GM21381 (cell line): ENCODE results near the gene NUMB.
A peak's percentile ranks its signal among the peaks of the same experiment; 100 is the strongest.

Experiments
- ATAC-seq: cut with Tn5 transposase; IDR thresholded peaks from one replicate; pipeline ENCODE4 v1.9.1; 2021; ENCODE audit warnings: mild to moderate bottlenecking, moderate library complexity; ENCODE audit not compliant: unreplicated experiment

Gene NUMB

DNA sequence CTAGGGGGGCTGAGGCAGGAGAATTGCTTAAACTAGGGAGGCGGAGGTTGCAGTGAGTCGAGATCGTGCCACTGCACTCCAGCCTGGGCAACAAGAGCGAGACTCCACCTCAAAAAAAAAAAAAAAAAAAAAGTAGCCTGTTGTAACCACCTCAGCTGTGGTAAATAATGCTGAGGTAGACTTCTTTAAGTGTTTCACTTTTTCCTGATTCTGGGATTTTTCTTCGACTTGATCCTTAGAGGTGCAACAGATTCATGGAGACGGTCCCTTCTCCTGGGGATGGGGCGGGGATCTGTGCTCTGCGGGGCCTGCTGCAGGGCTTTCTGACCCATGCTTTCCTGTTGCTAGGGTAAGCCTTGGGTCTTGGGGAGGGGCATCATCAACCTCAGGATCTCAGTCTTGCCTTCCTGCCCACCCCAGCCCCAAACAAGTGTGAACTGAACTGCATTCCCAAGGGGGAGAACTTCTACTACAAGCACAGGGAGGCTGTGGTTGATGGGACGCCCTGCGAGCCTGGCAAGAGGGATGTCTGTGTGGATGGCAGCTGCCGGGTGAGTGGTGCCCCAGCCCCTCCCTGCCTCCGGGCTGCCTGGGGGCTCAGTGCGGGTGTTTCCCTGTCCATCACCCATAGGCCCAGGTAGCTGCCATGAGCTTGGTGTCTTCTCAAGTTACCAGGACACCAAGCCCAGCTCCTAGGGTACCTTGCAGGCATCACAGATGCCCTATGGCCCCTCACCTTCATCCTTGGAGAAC lies 208.6 kb downstream of the NUMB start:
- no peak for ATAC-seq

DNA sequence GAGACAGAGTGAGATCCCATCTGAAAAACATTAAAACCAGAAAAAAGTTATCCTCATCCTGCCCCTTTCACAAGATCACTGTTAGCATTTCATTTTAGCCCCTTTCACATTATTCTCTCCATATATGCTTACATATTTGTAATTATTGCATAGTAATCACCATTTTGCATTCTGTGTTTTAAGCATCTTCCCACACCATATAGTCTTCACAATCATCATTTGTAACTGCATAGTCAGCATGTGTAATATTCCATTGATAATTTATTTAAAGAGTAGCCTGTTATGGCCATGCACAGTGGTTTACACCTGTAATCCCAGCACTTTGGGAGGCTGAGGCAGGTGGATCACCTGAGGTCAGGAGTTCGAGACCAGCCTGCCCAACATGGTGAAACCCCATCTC lies 209.2 kb downstream of the NUMB start:
- ATAC-seq, result no peak

DNA sequence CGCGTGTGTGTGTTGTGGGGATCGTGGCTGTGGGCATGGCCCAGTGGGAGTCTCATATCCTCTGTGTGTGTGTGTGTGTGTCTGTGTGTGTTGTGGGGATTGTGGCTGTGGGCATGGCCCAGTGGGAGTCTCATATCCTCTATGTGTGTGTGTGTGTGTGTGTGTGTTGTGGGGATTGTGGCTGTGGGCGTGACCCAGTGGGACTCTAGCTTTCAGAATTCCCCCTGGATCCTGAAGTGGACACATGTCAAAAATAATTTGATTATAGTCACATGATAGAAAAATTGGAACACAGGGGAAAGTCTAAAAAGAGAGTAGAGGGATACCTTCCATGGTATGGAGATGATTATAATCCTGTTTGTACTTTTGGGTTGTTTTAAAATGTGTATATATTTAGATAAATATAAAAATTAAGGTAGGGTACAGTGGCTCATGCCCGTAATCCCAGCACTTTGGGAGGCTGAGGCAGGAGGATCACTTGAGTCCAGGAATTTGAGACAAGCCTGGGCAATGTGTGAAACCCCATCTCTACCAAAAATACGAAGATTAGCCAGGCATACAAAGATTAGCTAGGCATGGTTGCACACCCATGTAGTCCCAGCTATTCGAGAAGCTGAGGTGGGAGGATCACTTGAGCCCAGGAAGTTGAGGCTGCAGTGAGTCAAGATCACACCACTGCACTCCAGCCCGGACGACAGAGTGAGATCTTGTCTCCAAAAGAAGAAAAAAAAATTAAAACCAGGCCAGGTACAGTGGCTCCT lies 210.1 kb downstream of the NUMB start:
- ATAC-seq, result peak; percentile 48

DNA sequence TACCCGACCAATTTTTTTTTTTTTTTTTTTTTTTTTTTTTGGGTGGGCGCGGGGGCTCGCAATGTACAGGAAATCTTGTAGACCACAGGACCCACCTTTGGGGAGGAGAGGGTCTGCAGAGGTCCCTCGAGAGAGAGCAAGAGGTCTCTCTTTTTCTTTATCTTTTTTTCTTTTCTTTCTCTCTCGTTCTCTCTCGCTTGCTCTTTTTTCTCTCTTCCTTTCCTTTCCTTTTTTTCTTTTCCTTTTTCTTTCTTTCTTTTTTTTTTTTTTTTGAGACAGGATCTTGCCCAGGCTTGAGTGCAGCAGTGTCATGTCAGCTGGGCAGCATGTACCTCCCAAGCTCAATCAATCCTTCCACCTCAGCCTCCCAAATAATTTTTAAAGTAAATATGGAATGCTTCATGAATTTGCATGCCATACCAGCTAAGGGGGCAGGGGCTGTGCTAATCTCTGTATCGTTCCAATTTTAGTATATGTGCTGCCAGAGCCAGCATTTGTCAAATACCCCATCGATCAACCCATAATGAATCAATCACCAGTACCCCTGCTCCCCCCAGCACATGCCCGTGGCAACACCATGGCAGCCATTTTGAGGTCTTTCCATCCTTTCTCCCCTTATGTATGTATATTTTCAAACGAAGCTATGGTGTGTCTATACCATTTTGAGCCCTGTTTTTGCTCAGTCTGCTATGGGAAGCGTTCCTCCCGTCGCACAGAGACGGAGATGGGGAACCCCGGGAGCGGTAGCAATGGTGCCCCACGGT lies 211.8 kb downstream of the NUMB start:
- no peak for ATAC-seq

DNA sequence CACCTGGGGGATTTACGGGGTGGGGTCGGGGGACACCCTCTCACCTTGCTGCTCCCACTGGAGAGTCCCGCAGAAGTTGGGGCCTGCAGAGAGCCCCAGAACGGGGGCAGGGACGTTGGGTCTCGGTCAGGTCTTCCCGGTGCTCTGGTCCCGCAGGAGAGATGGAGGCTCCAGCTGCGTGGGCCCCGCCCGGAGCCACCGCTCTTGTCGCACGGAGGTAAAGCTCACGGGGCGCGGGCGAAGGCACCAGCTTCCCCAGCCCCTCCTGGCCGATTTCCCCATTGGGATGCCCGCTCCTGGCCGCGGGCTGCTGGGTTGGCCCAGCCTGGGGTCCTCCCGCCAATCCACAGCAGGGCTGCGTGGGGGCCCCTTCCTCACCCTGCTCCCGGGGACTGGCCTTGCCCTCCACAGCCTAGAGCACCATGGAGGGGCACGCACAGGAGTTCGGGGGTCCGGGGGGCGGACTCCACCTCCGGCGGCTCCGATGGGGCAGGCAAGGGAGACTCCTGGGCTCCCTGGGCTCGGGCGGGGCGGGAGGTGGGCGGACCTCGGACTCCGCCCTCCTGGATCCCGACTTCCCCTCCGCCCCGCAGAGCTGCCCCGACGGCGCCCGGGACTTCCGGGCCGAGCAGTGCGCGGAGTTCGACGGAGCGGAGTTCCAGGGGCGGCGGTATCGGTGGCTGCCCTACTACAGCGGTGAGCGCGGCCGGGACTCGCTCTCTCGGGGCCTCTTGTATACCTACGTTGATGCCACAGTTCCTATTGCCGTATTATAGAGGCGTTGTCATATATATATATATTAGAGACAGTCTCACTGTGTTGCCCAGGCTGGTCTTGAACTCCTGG lies 212.6 kb downstream of the NUMB start:
- ATAC-seq, result peak; percentile 58

DNA sequence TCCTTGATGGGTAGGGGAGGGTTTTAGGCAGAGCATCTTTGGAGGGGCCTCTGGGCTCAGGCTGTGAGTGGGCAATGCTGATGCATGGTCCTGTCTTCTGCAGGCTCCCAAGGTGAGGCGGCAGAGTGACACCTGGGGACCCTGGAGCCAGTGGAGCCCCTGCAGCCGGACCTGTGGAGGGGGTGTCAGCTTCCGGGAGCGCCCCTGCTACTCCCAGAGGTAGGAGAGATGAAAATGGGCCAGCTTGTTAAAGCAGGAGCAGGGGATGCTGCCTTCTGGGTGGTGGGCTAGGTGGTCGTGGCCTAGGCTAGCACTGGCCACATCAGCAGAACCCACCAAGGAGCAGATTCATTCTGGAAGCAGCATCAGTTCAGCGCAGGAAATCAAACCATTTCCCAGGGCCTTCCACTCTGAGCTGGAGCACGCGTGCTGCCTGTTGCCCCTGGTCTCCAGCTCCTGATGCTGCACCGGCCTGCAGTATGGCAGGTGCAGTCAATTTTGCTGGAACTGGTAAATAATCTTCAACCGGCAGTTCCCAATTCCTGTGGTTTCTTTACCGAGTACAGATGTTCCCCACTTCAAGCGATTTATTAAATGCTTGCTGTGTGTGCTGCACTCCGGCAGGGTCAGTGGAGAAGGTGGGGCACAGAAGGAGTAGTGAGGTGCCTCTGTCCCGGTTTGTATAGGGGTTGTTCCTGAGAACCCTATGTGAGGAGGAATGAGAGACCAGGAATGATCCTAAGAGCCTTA lies 213.6 kb downstream of the NUMB start:
- no peak for ATAC-seq

DNA sequence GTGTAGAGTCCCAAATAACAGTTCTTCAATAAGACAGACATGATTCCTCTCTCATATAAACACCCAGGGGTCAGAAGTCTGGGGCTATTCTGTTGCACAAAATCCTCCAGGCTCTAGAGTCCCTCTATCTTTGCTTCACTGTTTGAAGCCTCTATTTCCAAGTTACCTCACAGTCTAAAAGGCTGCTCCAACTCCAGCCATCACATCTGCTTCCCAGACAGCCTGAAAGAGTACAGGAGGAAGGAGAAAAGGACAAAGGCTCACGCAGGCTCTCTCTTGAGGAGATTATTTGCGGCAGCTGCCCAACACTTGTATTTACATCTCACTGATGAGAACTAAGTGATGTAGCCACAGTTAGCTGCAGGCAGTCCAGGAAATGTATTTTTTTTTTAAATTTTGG lies 214.6 kb downstream of the NUMB start:
- ATAC-seq, result no peak

DNA sequence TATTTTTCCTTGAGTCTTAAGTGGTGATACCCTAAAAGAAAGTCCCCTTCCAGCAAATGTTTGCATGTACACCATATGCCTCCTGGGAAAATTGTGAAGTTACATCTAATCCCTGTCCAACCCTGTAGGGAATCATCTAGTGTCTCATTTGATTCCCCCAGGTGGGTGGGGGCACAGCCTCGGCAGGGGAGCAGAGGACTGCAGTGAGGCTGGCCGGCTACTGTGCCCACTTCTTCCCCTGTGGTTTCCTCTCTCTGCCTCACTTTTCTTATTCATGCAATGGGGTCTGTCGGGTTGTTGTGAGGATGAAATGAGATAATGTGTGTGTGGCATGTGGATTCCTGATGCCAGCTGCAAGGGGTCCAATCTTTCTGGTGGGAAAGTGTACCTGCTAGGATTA lies 215.0 kb downstream of the NUMB start:
- no peak for ATAC-seq

DNA sequence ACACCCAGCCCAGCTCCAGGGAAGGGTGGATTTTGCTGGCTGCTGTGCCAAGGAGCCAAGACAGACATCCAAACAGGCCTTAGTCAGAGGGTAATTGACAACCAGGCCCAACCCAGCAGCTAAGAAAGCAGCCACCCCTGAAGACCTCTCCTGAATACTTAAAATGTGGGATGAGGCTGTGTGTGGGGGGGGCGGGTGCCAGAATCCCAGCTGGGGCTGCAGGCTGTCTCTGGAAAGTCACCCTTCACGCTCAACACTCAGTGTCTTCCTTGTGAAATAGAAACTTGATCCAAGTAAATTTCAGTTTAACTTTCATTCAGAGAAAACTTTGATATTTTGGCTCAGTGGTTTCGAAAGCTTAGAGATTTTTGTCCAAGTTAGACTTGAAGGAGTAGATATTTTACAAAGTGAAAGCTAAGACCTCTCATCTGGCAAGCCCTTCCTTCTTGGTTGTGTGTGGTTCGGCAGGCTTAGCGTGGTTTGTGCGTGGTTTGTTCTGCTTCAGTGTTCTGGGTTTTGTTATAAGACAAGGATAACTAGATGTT lies 215.9 kb downstream of the NUMB start:
- ATAC-seq, result no peak

DNA sequence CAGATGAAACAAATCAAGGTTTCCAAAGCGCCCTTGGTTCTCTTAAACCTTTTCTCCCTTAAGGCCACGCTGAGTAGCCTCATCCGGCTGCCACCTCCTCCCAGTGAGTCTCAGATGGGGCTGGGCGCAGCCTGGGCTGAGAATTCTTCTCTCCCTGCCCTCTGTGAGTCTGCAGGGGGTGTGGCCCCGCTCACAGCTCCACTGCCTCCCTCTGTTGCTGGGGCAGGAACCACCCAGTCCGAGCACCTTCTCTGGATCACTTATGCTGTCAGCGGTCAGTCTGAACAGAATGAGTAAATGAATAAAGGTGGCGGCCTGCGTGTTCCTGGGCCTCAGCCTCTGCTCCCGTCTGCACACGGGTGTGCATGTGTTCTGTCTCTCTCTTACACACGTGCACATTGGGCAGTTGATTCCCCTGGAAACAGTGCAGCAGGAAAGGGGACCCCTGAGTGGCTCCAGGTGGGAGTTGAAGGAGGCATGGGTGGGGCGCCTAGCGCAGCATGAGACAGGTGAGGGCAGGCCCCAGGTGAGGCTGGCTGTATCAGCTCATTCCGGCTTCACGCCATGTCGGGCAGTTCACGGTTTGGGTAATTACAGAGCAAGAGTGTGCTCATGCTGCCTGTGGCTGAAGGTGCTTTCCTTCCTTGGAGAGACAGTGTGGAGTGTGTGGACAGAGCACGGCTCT lies 216.7 kb downstream of the NUMB start:
- no peak for ATAC-seq

DNA sequence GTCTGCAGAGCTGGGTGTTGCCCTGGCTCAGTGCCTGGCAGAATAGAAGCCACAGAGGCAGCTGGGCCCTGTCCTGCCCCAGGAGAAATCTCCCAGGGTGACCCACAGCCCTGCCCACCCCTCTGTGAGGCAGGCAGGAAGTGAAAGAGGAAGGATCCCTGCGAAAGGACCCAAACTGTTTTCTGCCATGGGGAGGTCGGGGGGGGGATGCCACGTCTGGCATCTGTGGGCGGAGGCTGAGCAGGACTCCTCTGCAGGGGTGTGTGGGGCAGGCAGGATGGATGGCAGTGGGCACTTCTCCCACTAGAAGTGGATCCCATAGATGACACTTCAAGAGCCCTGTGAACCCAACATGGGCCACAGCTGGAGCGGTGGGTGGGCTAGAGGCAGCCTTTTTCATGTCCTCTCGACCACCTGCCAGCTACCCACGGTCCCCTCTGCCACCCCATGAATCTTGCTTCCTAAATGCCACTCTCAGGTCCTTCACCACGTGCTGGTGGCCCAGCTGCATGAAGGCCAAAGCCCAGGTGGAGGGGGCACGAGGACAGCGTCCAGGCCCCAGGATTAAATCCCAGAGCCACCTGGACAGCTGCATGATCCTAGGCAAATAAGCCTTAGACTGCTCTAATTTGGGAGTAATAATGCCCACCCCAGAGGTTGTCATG lies 217.4 kb downstream of the NUMB start:
- ATAC-seq, result no peak

DNA sequence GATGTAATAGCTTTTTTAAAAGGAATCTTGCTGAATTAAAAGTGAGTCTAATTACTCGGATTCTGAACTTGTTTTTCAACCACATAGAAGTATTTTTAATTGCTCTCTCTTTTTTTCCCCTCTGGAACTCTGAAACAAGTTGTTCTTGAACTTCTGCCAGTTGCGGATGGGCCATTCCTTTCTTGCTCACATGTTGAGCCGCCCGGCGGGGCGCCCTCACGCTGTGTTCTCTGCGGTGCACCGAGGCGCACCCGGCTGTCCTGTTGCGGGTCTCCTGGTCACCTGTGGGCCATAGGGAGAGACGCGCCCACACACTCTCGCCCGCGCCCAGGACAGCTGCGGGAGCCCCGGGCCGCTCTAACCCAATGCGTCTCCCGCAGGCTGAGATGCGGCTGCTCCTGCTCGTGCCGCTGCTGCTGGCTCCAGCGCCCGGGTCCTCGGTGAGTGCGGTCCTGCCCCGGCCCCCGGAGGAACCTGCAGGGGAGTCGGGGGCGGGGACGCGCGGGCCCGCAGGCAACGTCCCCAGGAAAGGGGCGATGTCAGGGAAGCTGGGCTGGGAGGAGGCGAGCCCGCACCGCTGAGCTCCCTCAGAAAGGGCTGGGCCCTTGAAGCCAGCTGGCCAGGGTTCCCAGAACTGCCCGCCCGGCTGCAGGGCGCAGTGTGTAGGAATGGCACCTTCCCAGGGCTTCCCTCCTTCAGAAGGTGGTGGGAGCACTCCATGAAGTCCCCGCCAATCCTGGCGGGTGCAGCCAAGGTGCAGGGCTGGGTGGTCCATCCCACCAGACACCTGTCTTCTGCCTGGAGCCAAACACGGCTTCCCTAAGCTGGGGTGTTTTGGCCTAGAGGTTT lies 218.7 kb downstream of the NUMB start:
- ATAC-seq, result no peak

DNA sequence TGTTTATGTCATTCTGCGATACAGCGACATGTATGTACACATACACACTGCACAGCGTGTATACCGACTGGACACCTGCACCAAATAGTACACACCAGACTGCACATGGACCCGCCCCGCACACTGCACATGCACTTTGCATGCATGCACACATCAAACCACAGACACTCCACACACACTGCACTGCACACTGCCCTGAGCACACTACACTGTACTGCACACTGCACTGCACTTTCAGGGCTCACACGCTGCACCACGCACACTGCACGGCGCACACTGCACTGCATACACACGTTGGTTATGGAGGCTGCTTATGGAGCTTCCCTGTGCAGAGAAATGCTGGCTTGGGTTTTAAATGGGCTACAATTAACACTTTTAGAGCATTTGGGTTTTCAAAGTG lies 219.4 kb downstream of the NUMB start:
- no peak for ATAC-seq

DNA sequence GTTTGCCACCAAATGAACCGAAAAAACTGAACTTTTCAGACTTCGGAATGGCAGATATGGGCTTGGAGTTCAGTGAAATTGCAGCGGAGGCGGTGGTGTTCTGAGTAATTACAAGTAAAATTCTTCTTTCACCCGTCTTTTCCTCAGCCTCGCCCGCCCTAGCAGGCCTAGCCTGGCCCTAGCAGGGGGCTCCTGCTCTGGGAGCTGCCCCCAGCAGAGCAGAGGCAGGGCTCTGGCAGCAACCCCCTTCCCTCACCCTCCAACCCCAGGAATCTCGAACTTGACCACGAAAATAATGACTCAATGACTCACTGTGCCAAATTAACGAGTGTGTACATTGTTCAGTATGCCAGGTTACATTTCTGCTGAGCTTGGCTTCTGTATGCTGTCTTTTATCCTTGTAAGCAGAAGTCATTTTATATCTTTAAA lies 219.9 kb downstream of the NUMB start:
- ATAC-seq, result no peak

DNA sequence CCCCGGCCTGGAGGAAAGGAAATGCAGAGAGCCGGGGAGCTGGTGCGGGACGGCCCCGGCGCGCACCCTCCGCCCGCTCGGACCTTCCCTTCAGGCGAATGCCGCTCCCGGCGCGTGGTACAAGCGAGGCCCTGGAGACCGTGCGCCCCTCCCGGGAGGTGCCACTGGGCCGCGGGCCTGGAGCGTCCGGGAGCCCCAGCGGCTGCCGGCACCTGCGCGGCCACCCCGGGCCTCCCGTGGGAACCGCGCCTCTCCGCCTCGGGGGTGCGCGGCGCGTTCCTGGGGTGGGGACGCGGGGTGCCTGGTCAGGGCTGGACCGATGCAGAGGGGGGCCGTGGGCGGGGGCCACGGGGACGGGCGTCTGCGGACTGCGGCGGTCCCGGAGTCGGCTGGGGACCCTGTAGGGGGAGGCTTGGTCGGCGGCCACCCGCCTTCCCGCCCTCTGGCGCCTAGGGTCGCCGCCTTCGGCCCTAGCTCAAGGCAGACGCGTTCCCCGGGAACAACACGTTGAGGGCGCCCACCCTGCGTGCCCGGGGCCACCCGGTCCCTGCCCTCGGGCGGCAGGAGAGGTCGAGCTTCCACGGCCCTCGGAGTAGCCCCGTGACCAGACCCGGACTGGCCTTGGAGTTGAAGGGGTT lies 220.4 kb downstream of the NUMB start:
- no peak for ATAC-seq

DNA sequence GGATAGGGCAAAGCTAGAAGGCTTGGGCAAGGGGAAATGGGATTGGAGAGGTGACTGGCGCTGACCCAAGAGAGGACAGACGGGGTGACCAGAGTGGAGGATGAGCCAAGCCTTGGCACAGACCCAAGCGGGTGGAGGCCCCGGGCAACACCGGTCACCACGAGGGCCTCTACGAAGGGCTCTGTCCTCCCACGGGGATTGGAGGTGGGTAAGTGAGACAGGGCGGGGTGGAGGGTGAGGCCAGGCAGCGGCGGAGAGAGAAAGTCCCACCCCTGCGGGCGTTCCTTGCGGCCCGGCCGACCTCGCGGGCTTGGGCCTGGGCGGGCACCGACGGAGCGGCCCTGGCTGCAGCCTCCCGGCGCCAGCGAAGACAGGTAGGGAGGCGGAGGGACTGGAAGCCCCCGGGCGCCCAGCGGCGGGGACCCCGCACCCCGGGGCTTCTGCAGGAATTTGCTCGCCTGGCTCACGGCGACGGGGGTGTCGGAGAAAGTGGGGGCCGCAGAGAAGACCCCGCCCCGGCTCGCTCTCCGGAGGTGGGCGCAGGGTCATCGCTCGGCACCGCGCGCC lies 221.0 kb downstream of the NUMB start, which contains the start of gene PAPLN:
Gene PAPLN (plus strand): TSS at position 288 of the 567 bp plus-strand sequence. CDS start 2,273 bp downstream, outside the sequence.
- ATAC-seq, result no peak

DNA sequence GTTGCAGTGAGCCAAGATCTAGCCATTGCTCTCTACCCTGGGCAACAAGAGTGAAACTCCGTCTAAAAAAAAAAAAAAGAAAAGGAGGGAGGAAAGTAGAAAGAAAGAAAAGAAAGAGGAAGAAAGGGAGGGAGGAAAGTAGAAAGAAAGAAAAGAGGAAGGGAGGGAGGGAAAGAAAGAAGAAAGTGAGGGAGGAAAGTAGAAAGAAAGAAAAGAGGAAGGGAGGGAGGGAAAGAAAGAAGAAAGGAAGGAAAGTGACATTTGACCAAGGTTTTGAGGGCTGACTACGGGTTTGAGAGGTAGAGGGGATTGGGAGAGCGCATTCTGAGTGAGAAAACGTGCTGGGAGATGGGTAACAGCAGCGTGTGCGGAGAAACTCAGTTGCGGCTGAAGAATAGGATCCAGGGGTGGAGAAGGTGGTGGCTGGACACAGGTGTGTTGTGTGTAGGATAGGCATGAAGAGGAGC lies 221.6 kb downstream of the NUMB start:
- ATAC-seq, result no peak
